Panc1 (cell line): ENCODE results near the gene NLRC4.

Source experiments
- CTCF ChIP-seq: fragments of 450-650 bp; IDR thresholded peaks from 2 replicates; pipeline ENCODE4 v1.5.1; 2017; ENCODE audit warnings: mild to moderate bottlenecking
- POLR2AphosphoS5 ChIP-seq: IDR thresholded peaks from 2 replicates; pipeline ENCODE4 v1.6.1; 2012; ENCODE audit warnings: mild to moderate bottlenecking, low read depth, low read length, moderate library complexity
- REST ChIP-seq, 2 experiments: IDR thresholded peaks; 2 replicates each; pipeline ENCODE4 v1.6.1; 2011 to 2012; ENCODE audit warnings: low read depth in 2 of 2, control low read depth in 1 of 2, low read length in 1 of 2, mild to moderate bottlenecking in 1 of 2, moderate library complexity in 1 of 2; ENCODE audit not compliant: insufficient read depth in 1 of 2
- SIN3A ChIP-seq: IDR thresholded peaks from 2 replicates; pipeline ENCODE4 v1.6.1; 2012; ENCODE audit warnings: low read depth, mild to moderate bottlenecking, low read length, moderate library complexity, borderline replicate concordance; ENCODE audit not compliant: insufficient read depth
- TCF7L2 ChIP-seq: IDR thresholded peaks from 2 replicates; pipeline ENCODE4 v1.6.1; 2011; ENCODE audit warnings: mild to moderate bottlenecking, low read depth, low read length, inconsistent platforms

GRCh38 chr2:32237488-32237887 is 27.2 kb downstream of the NLRC4 start:
- TF ChIP-seq CTCF: no peak
- no peak for TF ChIP-seq SIN3A
- TF ChIP-seq POLR2AphosphoS5: no peak
- TF ChIP-seq REST (IDR thresholded peaks at IDR 0.05; ENCODE audit: insufficient read depth in 1 of 2, low read depth in 2 of 2, low read length in 1 of 2): no peak
- TF ChIP-seq TCF7L2: no peak
